ENCODE data around the gene ST3GAL2. TPM values are rescaled to one million over a fixed set of nuclear protein-coding genes. Genes with fewer than 3 reads are reported as not detected.

The ST3GAL2 gene
- total and polyA plus RNA-seq, 5 donors from 2014 or later: 10.5 to 22.1 (median 17.3) TPM

Other genes starting within 250 kb of the ST3GAL2 start
- 29.6 TPM for gene EXOSC6, start 187.2 kb downstream of the ST3GAL2 start, total RNA-seq
- gene EXOSC6, start 187.2 kb downstream of the ST3GAL2 start, polyA plus RNA-seq: 10 to 100 TPM in 2 of 4 donors, 1 to 10 TPM in 2; 5.2 to 12.4 (median 9.6) TPM
- gene AARS1, start 149.6 kb downstream of the ST3GAL2 start, total RNA-seq: 25.2 TPM
- gene AARS1, start 149.6 kb downstream of the ST3GAL2 start, polyA plus RNA-seq: 10 to 100 TPM; 29.5 to 34.5 (median 30.5) TPM
- gene DDX19B, start 139.9 kb downstream of the ST3GAL2 start, total RNA-seq: 47.0 TPM
- gene DDX19B, start 139.9 kb downstream of the ST3GAL2 start, polyA plus RNA-seq: 10 to 100 TPM; 51.6 to 62.5 (median 56.8) TPM
- gene DDX19A, start 92.2 kb downstream of the ST3GAL2 start, total RNA-seq: 53.7 TPM
- 10 to 100 TPM; 26.3 to 40.5 (median 30.8) TPM for gene DDX19A, start 92.2 kb downstream of the ST3GAL2 start, polyA plus RNA-seq
- 28.5 TPM for gene FCSK, start 15.5 kb upstream of the ST3GAL2 start, total RNA-seq
- 10 to 100 TPM in 1 of 4 donors, 1 to 10 TPM in 3; 5.7 to 11.5 (median 7.7) TPM for gene FCSK, start 15.5 kb upstream of the ST3GAL2 start, polyA plus RNA-seq
- 57.4 TPM for gene COG4, start 84.5 kb upstream of the ST3GAL2 start, total RNA-seq
- 10 to 100 TPM; 37.5 to 73.2 (median 48.1) TPM for gene COG4, start 84.5 kb upstream of the ST3GAL2 start, polyA plus RNA-seq
- gene SF3B3, start 84.7 kb upstream of the ST3GAL2 start, total RNA-seq: 190 TPM
- gene SF3B3, start 84.7 kb upstream of the ST3GAL2 start, polyA plus RNA-seq: 100 to 1,000 TPM; 110 to 165 (median 136) TPM
- not detected for gene IL34, start 207.5 kb upstream of the ST3GAL2 start, total RNA-seq
- gene IL34, start 207.5 kb upstream of the ST3GAL2 start, polyA plus RNA-seq: not detected
- 2.9 TPM for gene MTSS2, start 247.0 kb upstream of the ST3GAL2 start, total RNA-seq
- not detected for gene MTSS2, start 247.0 kb upstream of the ST3GAL2 start, polyA plus RNA-seq